ENCODE measurements around the gene STIM2.

DNA sequence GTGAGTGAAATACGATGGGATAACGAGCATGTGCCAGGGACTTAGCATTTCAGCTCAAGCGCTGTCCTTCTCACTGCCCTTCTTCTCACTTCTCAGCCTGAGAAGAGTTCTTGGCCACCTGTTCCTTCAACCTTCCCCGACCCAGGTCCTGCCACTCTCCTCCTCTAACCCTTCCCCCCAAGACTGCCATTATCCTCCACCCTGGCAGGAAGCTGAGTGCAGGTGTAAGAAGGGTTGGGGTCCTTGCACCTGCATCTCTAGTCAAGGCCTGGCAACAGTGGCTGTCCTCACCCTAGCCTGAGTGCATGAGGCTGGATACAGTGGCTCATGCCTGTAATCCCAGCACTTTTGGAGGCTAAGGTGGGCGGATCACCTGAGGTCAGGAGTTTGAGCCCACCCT is 19.9 kb upstream of the STIM2 start:
- TF ChIP-seq POLR2A (IDR thresholded peaks at IDR 0.05), result no peak
- TF ChIP-seq, protein P1, sequence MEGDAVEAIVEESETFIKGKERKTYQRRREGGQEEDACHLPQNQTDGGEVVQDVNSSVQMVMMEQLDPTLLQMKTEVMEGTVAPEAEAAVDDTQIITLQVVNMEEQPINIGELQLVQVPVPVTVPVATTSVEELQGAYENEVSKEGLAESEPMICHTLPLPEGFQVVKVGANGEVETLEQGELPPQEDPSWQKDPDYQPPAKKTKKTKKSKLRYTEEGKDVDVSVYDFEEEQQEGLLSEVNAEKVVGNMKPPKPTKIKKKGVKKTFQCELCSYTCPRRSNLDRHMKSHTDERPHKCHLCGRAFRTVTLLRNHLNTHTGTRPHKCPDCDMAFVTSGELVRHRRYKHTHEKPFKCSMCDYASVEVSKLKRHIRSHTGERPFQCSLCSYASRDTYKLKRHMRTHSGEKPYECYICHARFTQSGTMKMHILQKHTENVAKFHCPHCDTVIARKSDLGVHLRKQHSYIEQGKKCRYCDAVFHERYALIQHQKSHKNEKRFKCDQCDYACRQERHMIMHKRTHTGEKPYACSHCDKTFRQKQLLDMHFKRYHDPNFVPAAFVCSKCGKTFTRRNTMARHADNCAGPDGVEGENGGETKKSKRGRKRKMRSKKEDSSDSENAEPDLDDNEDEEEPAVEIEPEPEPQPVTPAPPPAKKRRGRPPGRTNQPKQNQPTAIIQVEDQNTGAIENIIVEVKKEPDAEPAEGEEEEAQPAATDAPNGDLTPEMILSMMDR (IDR thresholded peaks at IDR 0.05), result no peak

Data from right lobe of liver (tissue), 4 donors.